HTR-8/SVneo (cell line): Measurements from ENCODE around the gene ASCC2.
"Not testable (repeated sequence)": the region's sequence is repeated elsewhere in the genome, so short reads cannot be mapped to it uniquely, and the experiment has no call there.

Experiments
- DNase-seq: peaks from one replicate; pipeline ENCODE4 v3.0.0; 2011; ENCODE audit warnings: low spot score, mixed read lengths; ENCODE audit not compliant: insufficient read length
- FAIRE-seq: peaks from 2 replicates; lab custom pipeline; 2011; peaks lifted over from hg19 to GRCh38; lab: Jason Lieb, UNC

Gene ASCC2

GRCh38 chr22:29860006-29860766 is 22.1 kb upstream of the ASCC2 start:
- FAIRE-seq, result no peak
- DNase-seq, result no peak

GRCh38 chr22:29859030-29859429 is 21.0 kb upstream of the ASCC2 start:
- FAIRE-seq, DNase-seq: not testable (repeated sequence)

GRCh38 chr22:29856496-29856895 is 18.4 kb upstream of the ASCC2 start:
- FAIRE-seq (no peak), DNase-seq (no peak)

- no peak for DNase-seq
- FAIRE-seq, result no peak
Observed at GRCh38 chr22:29855611-29856181, 17.6 kb upstream of the ASCC2 start.

GRCh38 chr22:29854432-29854831 is 16.4 kb upstream of the ASCC2 start:
- no peak for FAIRE-seq
- DNase-seq, result no peak

GRCh38 chr22:29848111-29848510 is 10.0 kb upstream of the ASCC2 start:
- no peak for FAIRE-seq
- no peak for DNase-seq

GRCh38 chr22:29846290-29846689 is 8.2 kb upstream of the ASCC2 start:
- no peak for FAIRE-seq

GRCh38 chr22:29842740-29843139 is 4.7 kb upstream of the ASCC2 start:
- FAIRE-seq (peak; percentile 26), DNase-seq (peak; percentile 34)

More at GRCh38 chr22:29846290-29846689, 8.2 kb upstream of the ASCC2 start:
- no peak for DNase-seq

- DNase-seq (no peak), FAIRE-seq (no peak)
Observed at GRCh38 chr22:29842172-29842571, 4.1 kb upstream of the ASCC2 start.

- FAIRE-seq (no peak), DNase-seq (no peak)
Observed at GRCh38 chr22:29840498-29840897, 2.4 kb upstream of the ASCC2 start.

GRCh38 chr22:29839039-29839438 is 965 bp upstream of the ASCC2 start:
- FAIRE-seq (no peak), DNase-seq (no peak)

GRCh38 chr22:29838599-29838956 is 504 bp upstream of the ASCC2 start:
- no peak for DNase-seq
- FAIRE-seq, result no peak

- not testable (repeated sequence) for FAIRE-seq, DNase-seq
Observed at GRCh38 chr22:29836791-29837370, 1.2 kb downstream of the ASCC2 start.

GRCh38 chr22:29834046-29834445 is 4.0 kb downstream of the ASCC2 start:
- FAIRE-seq (no peak), DNase-seq (no peak)

GRCh38 chr22:29833392-29833965 is 4.6 kb downstream of the ASCC2 start:
- FAIRE-seq, result no peak
- DNase-seq, result no peak

GRCh38 chr22:29831958-29832357 is 6.1 kb downstream of the ASCC2 start:
- no peak for FAIRE-seq
- no peak for DNase-seq

GRCh38 chr22:29831186-29831921 is 6.7 kb downstream of the ASCC2 start:
- no peak for DNase-seq
- FAIRE-seq, result no peak

GRCh38 chr22:29830585-29830984 is 7.5 kb downstream of the ASCC2 start:
- DNase-seq, result no peak
- FAIRE-seq, result no peak

- DNase-seq, FAIRE-seq: not testable (repeated sequence)
Observed at GRCh38 chr22:29827726-29828125, 10.3 kb downstream of the ASCC2 start.

- no peak for FAIRE-seq
- DNase-seq, result no peak
Observed at GRCh38 chr22:29827091-29827490, 11.0 kb downstream of the ASCC2 start.

- DNase-seq (no peak), FAIRE-seq (no peak)
Observed at GRCh38 chr22:29825578-29825977, 12.5 kb downstream of the ASCC2 start.
